ENCODE measurements around the gene AGBL4.

AGBL4 gene

GRCh38 chr1:48794816-48795215 lies 1228.9 kb downstream of the AGBL4 start:
- DNase-seq, result no peak

DNA sequence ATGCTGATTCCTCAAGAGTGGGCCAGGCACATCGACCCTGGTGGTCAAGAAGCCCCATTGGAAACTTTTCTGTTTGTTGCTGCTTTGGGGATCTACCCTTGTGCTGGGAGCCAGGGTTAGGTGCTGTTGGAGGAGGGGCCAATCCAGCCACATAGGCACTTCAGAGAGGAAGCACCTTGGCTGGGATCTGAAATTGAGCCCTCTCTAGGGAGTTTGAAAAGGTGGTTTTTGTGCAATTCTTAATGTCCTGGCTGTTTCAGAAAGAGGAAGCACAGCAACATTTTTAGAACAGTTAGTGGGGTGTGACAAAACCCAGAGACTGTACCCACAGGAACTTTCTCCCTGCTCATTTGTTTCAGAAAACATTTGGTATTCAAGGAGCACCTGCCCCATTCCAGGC lies 1229.9 kb downstream of the AGBL4 start:
- DNase-seq, result no peak

DNA sequence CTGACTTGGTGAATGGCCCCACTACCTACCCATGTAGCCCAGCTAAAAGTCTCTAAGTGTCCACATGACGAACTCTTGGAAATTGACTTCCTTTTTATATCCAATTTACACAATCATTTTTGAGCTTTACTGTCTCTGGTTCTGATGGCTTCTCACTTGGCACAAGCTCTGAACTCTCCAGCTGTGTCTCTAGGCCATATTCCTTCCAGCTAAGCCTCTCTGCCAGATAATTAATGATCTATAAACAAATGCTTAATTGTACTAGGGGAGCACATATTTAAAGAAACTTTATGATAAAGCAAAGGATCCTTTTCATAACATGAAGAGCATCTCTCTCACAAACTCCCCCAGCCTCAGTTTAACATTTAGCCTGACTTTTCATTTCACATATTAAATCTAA lies 1230.8 kb downstream of the AGBL4 start:
- DNase-seq, result no peak

DNA sequence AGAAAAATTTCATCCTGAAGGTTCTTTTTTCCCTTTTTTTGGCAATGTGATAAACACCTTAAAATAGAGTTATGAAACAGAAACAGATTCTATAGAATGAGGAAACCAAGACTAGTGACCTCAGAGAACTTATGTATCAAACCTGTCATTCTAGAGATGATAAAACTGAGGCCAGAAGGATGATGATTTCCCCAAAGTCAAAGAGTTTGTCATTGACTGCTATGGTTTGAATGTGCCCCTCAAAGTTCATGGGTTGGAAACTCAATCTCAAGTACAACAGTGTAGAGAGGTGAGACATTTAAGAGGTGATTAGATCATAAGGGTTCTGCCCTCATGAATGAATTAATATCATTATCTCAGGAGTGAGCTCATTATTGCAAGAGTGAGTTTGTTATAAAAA lies 1233.4 kb downstream of the AGBL4 start:
- no peak for DNase-seq

DNA sequence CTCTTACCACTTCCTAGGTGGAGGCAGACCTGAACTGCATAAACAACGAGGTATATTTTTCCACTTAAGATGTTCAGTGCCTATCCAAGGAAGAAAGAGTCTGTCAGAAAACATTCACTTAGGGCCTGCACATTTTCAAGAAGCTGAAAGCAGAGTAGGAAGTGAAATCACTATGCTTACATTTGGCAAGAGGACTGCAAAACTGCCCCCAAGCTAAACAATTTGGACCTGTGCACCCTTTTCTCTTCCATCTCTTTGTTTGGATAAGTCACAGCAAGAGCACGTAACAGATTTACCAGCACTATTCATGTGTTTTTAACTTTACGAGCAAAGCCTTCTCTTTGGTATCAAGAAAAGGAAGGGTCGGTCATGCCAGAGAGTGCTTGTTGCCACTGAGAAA lies 1233.9 kb downstream of the AGBL4 start:
- no peak for DNase-seq

GRCh38 chr1:48785869-48786268 lies 1237.9 kb downstream of the AGBL4 start:
- no peak for DNase-seq

GRCh38 chr1:48784301-48784700 lies 1239.5 kb downstream of the AGBL4 start:
- DNase-seq, result no peak

GRCh38 chr1:48777219-48777895 lies 1246.4 kb downstream of the AGBL4 start:
- DNase-seq, result no peak

DNA sequence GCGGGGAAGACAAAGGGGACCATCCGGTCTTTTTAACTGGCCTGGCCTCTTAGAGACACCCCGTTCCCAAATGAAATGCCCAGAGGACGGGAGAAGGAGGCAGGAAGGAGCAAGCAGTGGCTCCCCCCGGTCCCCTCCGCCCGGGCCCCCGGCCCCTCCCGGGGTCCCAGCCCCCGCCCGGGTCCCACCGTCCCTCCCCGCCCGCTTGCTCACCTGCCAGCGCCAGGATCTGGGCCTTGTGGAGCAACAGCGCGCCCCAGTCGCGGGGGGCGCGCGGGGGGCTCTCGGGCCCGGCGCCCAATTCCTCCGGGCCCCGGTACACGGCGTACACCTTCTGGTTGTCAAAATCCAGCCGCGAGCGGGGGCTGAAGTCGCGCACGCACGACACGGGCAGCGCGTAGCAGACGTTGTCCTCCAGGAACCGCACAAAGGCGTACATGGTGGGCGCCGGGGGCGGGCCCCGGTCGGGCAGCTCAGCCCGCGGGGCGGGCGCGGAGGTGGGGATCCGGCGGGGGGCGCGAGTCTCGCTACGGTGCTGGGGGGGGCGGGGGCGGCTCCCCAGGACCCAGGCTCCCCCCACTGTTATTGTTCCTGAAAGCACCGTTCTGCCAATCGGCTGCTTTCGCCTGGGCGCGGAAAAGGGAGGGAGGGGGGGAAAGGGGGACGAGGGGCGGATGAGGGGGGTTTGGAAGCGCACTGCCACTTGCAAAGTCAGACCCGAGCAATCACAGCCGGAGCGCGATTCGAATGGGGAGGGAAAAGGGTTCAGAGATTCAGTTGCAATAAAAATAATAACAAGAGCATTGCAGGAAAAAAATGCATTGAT lies 1247.1 kb downstream of the AGBL4 start, which contains the start of gene BEND5:
TSS of gene BEND5 (minus strand) at position 499 of the 826 bp plus-strand sequence. CDS start at position 439, 60 bp downstream.
- DNase-seq, result peak; percentile 58

GRCh38 chr1:48775831-48776392 lies 1247.8 kb downstream of the AGBL4 start:
- no peak for DNase-seq

- no peak for DNase-seq
Observed at GRCh38 chr1:48773133-48773532, 1250.6 kb downstream of the AGBL4 start.

- no peak for DNase-seq
Observed at GRCh38 chr1:48772211-48772610, 1251.5 kb downstream of the AGBL4 start.

DNA sequence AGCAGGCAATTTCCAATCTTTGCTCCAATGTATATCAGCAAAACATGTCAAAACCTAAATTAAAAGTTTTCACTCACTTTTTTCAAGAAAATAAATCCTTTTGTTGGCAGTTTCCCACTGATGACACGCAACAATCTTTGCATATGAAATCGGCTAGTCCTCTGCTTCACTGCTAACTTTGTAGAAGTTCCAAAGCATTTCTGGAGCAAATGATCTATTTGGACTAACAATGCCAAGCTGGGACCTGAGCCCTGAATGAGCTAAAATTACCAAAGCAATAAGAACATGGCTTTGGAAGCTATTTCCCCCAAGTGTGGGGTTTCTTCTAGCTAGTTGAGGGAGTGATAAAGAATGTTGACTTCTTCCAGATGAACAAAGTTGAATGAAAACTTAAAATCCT lies 1252.2 kb downstream of the AGBL4 start:
- DNase-seq, result no peak

DNA sequence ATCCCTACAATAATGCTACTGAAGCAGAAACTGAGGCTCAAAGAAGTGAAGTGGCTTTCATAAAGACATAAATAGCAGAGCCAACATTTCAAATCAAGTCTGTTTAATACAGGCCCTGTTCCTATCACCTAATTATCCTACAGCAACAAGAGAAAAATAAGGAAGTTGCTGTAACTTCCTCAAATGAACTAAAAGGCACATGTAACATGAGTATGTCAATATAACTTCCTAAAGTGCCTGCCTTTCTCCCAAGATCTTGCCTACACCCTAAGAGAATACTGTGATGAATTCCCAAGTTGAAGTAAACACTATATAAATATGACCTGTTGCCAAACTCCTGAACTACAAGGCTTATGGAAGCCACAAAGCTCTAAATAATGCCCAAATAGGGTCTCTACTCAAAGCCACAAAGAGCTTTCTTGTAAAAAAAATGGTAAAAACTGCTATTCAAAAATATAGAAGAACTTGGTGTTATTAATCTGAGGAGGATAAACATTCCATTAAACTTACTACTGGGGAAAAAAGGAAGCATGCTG lies 1255.7 kb downstream of the AGBL4 start:
- DNase-seq, result no peak

GRCh38 chr1:48765335-48765734 lies 1258.4 kb downstream of the AGBL4 start:
- no peak for DNase-seq

GRCh38 chr1:48761986-48762385 lies 1261.8 kb downstream of the AGBL4 start:
- no peak for DNase-seq

GRCh38 chr1:48761411-48761810 lies 1262.3 kb downstream of the AGBL4 start:
- DNase-seq, result no peak

DNA sequence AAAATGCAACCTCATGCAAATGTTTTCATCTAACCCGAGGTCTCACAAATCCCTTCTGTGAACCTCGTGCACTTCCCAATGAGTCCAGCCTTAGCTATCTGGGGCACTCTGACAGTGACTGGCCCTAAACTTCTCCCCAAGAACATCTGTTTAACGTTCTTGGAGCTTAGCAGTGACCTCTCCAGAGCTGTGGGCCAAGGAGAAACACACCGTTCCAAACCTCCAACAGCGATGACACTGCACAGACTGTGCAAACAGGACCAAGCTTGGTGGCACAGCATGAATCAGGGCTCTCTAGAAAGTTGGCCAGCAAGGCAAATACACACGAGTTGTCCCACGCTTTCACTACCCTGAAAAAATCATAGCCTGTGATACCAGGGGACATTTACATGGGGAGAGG lies 1262.9 kb downstream of the AGBL4 start:
- no peak for DNase-seq

- DNase-seq, result no peak
Observed at GRCh38 chr1:48758976-48759375, 1264.8 kb downstream of the AGBL4 start.

- no peak for DNase-seq
Observed at GRCh38 chr1:48757363-48757762, 1266.4 kb downstream of the AGBL4 start.

DNA sequence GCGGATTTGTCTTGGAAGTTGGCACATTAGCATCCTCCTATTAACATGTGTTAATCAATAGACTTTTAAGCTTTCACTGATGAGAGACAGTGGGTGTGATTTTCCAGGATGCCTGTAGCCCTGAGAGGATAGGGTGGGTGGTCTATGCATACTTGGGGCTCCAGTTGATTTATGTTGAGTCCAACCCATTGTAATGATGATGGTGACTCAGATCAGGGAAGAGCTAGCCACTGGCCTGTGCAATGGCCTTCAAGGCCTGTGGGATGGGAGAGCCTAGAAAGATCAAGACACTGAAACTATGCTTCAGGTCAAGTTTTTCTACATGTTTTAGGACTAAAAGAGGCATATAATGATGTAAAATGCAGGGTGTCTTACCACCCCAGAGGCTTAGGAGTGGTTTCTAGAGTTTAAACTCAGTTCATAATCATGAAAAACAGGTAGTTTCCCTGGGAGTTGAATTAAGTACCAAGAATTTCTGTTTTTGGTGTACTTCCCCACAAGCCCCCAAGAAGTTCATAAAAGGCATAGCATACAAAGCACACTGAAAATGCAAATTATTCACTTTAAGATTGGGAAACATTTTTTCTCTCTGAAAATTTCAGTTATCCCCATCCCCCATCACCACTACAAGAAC lies 1267.0 kb downstream of the AGBL4 start:
- DNase-seq, result no peak

- DNase-seq, result no peak
Observed at GRCh38 chr1:48753293-48753692, 1270.5 kb downstream of the AGBL4 start.

- no peak for DNase-seq
Observed at GRCh38 chr1:48750109-48750508, 1273.6 kb downstream of the AGBL4 start.
